Measurements from ENCODE around the gene CFH. TPM values are rescaled to one million over a fixed set of nuclear protein-coding genes. Genes with fewer than 3 reads are reported as not detected.
"Not testable (repeated sequence)": the region's sequence is repeated elsewhere in the genome, so short reads cannot be mapped to it uniquely, and the experiment has no call there.

CFH gene
- total RNA-seq, 3 donors from 2014 or later (not counting 1 experiment from before 2014, with no cell fraction given): 0.88 to 2.8 (median 2.7) TPM

DNA sequence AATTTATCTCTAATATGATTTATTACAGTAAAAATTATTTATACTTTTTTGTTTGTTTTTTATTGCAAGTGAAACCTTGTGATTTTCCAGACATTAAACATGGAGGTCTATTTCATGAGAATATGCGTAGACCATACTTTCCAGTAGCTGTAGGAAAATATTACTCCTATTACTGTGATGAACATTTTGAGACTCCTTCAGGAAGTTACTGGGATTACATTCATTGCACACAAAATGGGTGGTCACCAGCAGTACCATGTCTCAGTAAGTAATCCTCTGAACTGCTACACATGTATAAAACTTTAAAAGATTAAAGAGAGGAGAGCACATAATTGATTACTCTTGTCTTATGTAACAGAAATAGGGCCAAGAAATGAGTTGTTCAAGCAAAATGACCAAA, 127.2 kb downstream of the CFH start:
- Mint-ChIP-seq H3K27ac (no peak overlapping the region), H3K36me3 (no peaks in the 10 kb centered on the region), H3K4me1 (no peaks in the 10 kb centered on the region), H3K27me3 (ENCODE audit: low read depth in 2 of 2) (no peaks in the 10 kb centered on the region), H3K4me3 (no peak overlapping the region), H3K9me3 (peaks cover 2% of the 10 kb centered on the region in 2 donors)
- H3K4me1 ChIP-seq (ENCODE audit: control insufficient read depth, insufficient read depth, low read length): no peaks in the 10 kb centered on the region
- DNase-seq: no peak
- ATAC-seq: no peak
- no peaks in the 10 kb centered on the region for H3K9me3 ChIP-seq (ENCODE audit: control insufficient read depth, insufficient read depth, low read length)
- intact Hi-C loops (cut with micrococcal nuclease): no loop called here
- TF ChIP-seq, protein P1, sequence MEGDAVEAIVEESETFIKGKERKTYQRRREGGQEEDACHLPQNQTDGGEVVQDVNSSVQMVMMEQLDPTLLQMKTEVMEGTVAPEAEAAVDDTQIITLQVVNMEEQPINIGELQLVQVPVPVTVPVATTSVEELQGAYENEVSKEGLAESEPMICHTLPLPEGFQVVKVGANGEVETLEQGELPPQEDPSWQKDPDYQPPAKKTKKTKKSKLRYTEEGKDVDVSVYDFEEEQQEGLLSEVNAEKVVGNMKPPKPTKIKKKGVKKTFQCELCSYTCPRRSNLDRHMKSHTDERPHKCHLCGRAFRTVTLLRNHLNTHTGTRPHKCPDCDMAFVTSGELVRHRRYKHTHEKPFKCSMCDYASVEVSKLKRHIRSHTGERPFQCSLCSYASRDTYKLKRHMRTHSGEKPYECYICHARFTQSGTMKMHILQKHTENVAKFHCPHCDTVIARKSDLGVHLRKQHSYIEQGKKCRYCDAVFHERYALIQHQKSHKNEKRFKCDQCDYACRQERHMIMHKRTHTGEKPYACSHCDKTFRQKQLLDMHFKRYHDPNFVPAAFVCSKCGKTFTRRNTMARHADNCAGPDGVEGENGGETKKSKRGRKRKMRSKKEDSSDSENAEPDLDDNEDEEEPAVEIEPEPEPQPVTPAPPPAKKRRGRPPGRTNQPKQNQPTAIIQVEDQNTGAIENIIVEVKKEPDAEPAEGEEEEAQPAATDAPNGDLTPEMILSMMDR (IDR thresholded peaks at IDR 0.05): no peak
- H3K27me3 ChIP-seq (ENCODE audit: control insufficient read depth, insufficient read depth, low read length): no peaks in the 10 kb centered on the region
- no peaks in the 10 kb centered on the region for H3K36me3 ChIP-seq (ENCODE audit: control insufficient read depth, insufficient read depth, low read length)
- no peak overlapping the region for H3K27ac ChIP-seq (ENCODE audit: low read length)
- no peak overlapping the region for H3K4me3 ChIP-seq (ENCODE audit: low read length)
- WGBS (ENCODE audit: insufficient coverage): 100% methylated on average over 1 of the region's 1 CpG

- H3K36me3 Mint-ChIP-seq; H3K27me3 Mint-ChIP-seq (ENCODE audit: low read depth in 2 of 2); H3K4me1 Mint-ChIP-seq; H3K36me3 ChIP-seq (ENCODE audit: control insufficient read depth, insufficient read depth, low read length); DNase-seq; H3K4me1 ChIP-seq (ENCODE audit: control insufficient read depth, insufficient read depth, low read length); H3K9me3 Mint-ChIP-seq; H3K9me3 ChIP-seq (ENCODE audit: control insufficient read depth, insufficient read depth, low read length); H3K27me3 ChIP-seq (ENCODE audit: control insufficient read depth, insufficient read depth, low read length); H3K27ac ChIP-seq (ENCODE audit: low read length); H3K4me3 Mint-ChIP-seq; H3K4me3 ChIP-seq (ENCODE audit: low read length); intact Hi-C loops (cut with micrococcal nuclease); ATAC-seq; H3K27ac Mint-ChIP-seq: not testable (repeated sequence)
- no CpG with 5 or more reads among the region's 1 CpG for WGBS (ENCODE audit: insufficient coverage)
Measured at GRCh38 chr1:196791252-196791651, 139.4 kb downstream of the CFH start.

DNA sequence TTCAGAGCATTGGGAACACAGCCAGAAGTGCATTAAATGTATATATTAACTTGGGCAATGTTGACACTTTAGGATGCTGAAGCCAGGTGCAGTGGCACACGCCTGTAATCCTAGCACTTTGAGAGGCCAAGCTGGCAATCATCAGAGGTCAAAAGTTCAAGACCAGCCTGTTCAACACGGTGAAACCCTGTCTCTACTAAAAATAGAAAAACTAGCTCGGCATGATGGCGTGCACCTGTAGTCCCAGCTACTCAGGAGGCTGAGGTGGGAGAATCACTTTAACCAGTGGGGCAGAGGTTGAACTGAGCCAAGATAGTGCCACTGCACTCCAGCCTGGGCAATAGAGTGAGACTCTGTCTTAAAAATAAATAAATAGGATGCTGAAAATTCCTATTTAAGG, 142.3 kb downstream of the CFH start:
- H3K9me3 ChIP-seq (ENCODE audit: control insufficient read depth, insufficient read depth, low read length); H3K4me1 ChIP-seq (ENCODE audit: control insufficient read depth, insufficient read depth, low read length); H3K9me3 Mint-ChIP-seq; H3K36me3 ChIP-seq (ENCODE audit: control insufficient read depth, insufficient read depth, low read length); intact Hi-C loops (cut with micrococcal nuclease); H3K4me3 Mint-ChIP-seq; H3K4me3 ChIP-seq (ENCODE audit: low read length); H3K36me3 Mint-ChIP-seq; H3K27ac Mint-ChIP-seq; H3K27me3 Mint-ChIP-seq (ENCODE audit: low read depth in 2 of 2); H3K4me1 Mint-ChIP-seq; DNase-seq; ATAC-seq; H3K27ac ChIP-seq (ENCODE audit: low read length); H3K27me3 ChIP-seq (ENCODE audit: control insufficient read depth, insufficient read depth, low read length): not testable (repeated sequence)
- WGBS (ENCODE audit: insufficient coverage): 81% methylated on average over 4 of the region's 4 CpGs

Other genes starting within 250 kb of the CFH start
- not detected for gene KCNT2, start 43.6 kb upstream of the CFH start, total RNA-seq
- not detected for gene CFHR3, start 122.8 kb downstream of the CFH start, total RNA-seq
- gene CFHR1, start 167.7 kb downstream of the CFH start, total RNA-seq: not detected
- gene CFHR4, start 236.0 kb downstream of the CFH start, total RNA-seq: not detected